ENCODE data around the gene SLC16A9.
A peak's percentile ranks its signal among the peaks of the same experiment; 100 is the strongest.

Gene SLC16A9

GRCh38 chr10:59631237-59631636 is 78.4 kb downstream of the SLC16A9 start:
- no peak for DNase-seq (ENCODE audit: low read depth in 2 of 3, low spot score in 2 of 3)

GRCh38 chr10:59628965-59629364 is 80.7 kb downstream of the SLC16A9 start:
- DNase-seq (ENCODE audit: low read depth in 2 of 3, low spot score in 2 of 3) = no peak

GRCh38 chr10:59628456-59628855 is 81.2 kb downstream of the SLC16A9 start:
- DNase-seq (ENCODE audit: low read depth in 2 of 3, low spot score in 2 of 3) = no peak

- no peak for DNase-seq (ENCODE audit: low read depth in 2 of 3, low spot score in 2 of 3)
Observed at GRCh38 chr10:59627366-59628018, 82.2 kb downstream of the SLC16A9 start.

- DNase-seq (ENCODE audit: low read depth in 2 of 3, low spot score in 2 of 3) = no peak
Observed at GRCh38 chr10:59626523-59626869, 83.2 kb downstream of the SLC16A9 start.

GRCh38 chr10:59625721-59626522 is 83.7 kb downstream of the SLC16A9 start:
- DNase-seq (ENCODE audit: low read depth in 2 of 3, low spot score in 2 of 3) = peak in 1 of 3 experiments; percentile 3

- DNase-seq (ENCODE audit: low read depth in 2 of 3, low spot score in 2 of 3) = no peak
Observed at GRCh38 chr10:59624951-59625350, 84.7 kb downstream of the SLC16A9 start.

- no peak for DNase-seq (ENCODE audit: low read depth in 2 of 3, low spot score in 2 of 3)
Observed at GRCh38 chr10:59624136-59624535, 85.5 kb downstream of the SLC16A9 start.

GRCh38 chr10:59623133-59624121 is 86.2 kb downstream of the SLC16A9 start:
- DNase-seq (ENCODE audit: low read depth in 2 of 3, low spot score in 2 of 3) = no peak

GRCh38 chr10:59622320-59623132 is 87.1 kb downstream of the SLC16A9 start:
- DNase-seq (ENCODE audit: low read depth in 2 of 3, low spot score in 2 of 3) = no peak

GRCh38 chr10:59621771-59622170 is 87.9 kb downstream of the SLC16A9 start:
- DNase-seq (ENCODE audit: low read depth in 2 of 3, low spot score in 2 of 3) = no peak

GRCh38 chr10:59618666-59619065 is 91.0 kb downstream of the SLC16A9 start:
- no peak for DNase-seq (ENCODE audit: low read depth in 2 of 3, low spot score in 2 of 3)

GRCh38 chr10:59617996-59618395 is 91.7 kb downstream of the SLC16A9 start:
- DNase-seq (ENCODE audit: low read depth in 2 of 3, low spot score in 2 of 3) = no peak

- DNase-seq (ENCODE audit: low read depth in 2 of 3, low spot score in 2 of 3) = no peak
Observed at GRCh38 chr10:59611048-59611447, 98.6 kb downstream of the SLC16A9 start.

GRCh38 chr10:59607970-59608369 is 101.7 kb downstream of the SLC16A9 start:
- no peak for DNase-seq (ENCODE audit: low read depth in 2 of 3, low spot score in 2 of 3)

GRCh38 chr10:59606551-59606961 is 103.1 kb downstream of the SLC16A9 start:
- DNase-seq (ENCODE audit: low read depth in 2 of 3, low spot score in 2 of 3) = no peak

- DNase-seq (ENCODE audit: low read depth in 2 of 3, low spot score in 2 of 3) = no peak
Observed at GRCh38 chr10:59601985-59602384, 107.7 kb downstream of the SLC16A9 start.
